ENCODE measurements around the gene BTRC.
A peak's percentile ranks its signal among the peaks of the same experiment; 100 is the strongest.

The BTRC gene

DNA sequence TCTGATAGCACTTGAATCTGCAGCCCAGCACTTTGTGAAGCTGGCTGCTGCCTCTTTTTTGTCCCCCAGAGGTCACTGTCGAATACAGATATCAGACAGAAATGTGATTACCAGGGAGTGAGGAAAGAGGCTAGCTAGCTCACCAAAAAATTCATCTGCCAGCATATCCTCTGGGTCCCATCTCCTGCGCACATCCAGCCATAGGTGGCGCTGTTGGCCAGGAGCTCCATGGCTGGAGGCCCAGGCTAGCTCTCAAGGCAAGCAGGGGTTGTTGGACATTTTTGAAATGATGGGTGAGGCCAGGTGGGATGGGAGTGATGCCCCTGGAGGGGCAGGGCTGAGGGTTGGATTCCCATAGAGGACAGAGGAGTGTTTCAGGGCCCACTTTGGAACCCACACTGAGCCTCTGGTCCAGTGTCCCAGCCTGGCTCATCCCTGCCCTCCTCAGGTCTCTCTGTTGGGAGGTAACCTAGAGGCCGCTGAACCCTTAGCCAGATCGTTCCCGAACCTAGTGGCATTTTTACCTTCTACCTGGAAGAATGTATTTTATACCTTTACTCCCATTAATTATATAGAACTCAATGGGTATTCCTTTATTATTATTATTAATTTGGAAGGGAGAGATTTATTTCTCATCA lies 248.9 kb downstream of the BTRC start:
- TF ChIP-seq, protein P1, sequence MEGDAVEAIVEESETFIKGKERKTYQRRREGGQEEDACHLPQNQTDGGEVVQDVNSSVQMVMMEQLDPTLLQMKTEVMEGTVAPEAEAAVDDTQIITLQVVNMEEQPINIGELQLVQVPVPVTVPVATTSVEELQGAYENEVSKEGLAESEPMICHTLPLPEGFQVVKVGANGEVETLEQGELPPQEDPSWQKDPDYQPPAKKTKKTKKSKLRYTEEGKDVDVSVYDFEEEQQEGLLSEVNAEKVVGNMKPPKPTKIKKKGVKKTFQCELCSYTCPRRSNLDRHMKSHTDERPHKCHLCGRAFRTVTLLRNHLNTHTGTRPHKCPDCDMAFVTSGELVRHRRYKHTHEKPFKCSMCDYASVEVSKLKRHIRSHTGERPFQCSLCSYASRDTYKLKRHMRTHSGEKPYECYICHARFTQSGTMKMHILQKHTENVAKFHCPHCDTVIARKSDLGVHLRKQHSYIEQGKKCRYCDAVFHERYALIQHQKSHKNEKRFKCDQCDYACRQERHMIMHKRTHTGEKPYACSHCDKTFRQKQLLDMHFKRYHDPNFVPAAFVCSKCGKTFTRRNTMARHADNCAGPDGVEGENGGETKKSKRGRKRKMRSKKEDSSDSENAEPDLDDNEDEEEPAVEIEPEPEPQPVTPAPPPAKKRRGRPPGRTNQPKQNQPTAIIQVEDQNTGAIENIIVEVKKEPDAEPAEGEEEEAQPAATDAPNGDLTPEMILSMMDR (conservative IDR thresholded peaks at IDR 0.05; ENCODE audit: low read depth, low read length) = peak; percentile 98
- H3K4me3 ChIP-seq (ENCODE audit: low read depth, low read length) = no peak overlapping the region
- DNase-seq (ENCODE audit: low read depth) = peak; percentile 82

All from choroid plexus epithelial cell (primary cell).